ENCODE measurements around the gene FBXO3. TPM values are rescaled to one million over a fixed set of nuclear protein-coding genes. Genes with fewer than 3 reads are reported as not detected.

The FBXO3 gene
- total and polyA plus RNA-seq, 2 experiments from 2014 or later = 12.5 to 28.4 TPM

DNA sequence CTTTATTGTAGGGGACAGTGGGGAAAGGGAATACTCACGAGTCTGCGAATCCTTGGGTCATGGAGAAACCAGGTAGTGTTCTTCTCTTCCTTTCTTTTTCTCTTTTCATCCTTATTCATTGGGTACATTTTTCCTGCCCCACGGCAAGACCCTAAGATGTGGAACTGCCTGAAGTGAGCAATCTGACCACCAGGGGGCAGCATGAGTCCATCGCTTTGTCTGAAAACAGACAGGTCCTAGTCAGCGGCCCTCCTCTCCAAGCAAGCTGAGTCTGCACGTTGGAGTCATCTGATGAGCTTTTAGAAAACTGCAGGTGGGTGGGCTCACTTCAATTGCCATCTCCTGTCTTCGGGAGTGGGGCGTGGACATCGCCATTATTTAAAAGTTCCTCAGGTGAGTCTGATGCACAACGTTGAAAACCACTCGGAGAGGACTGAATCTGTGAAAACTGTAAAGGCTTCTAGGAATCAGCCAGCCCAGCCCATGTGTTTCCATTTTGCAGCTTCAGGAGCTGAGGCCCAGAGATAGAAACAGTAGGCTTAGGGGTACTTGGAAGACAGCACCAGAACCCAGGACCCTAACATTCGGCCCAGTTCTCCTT lies 34.0 kb upstream of the FBXO3 start:
- Histone ChIP-seq H2AFZ (peak overlapping the region; percentile 25), H3F3A (replicated peaks; ENCODE audit: low read depth) (no peaks in the 10 kb centered on the region), H3K27ac (ENCODE audit: low read depth) (no peak overlapping the region), H3K4me2 (no peak overlapping the region), H3K27me3 (ENCODE audit: insufficient read depth) (no peaks in the 10 kb centered on the region), H3K4me3 (no peak overlapping the region), H3K4me1 (ENCODE audit: insufficient read depth) (no peaks in the 10 kb centered on the region), H4K20me1 (replicated peaks; ENCODE audit: insufficient read depth) (no peaks in the 10 kb centered on the region), H3K79me2 (replicated peaks; ENCODE audit: insufficient read depth) (no peaks in the 10 kb centered on the region), H3K36me3 (ENCODE audit: insufficient read depth) (no peaks in the 10 kb centered on the region), H3K9me2 (ENCODE audit: insufficient read depth) (no peaks in the 10 kb centered on the region)
- peak; percentile 94 for DNase-seq (ENCODE audit: low spot score)
- no peaks in the 10 kb centered on the region for H3K36me3 Mint-ChIP-seq (ENCODE audit: low read depth)
- H3K27me3 Mint-ChIP-seq (ENCODE audit: insufficient read depth, low read depth, poor library complexity) = peaks cover 10% of the 10 kb centered on the region
- TF ChIP-seq ZNF331 (CRISPR knock-in tag; IDR thresholded peaks at IDR 0.05; ENCODE audit: low read depth) = no peak
- TF ChIP-seq CREB1 (CRISPR knock-in tag; IDR thresholded peaks at IDR 0.05; ENCODE audit: low read depth) = no peak
- peak; percentile 97 to 98 for TF ChIP-seq CTCF (conservative IDR thresholded peaks at IDR 0.05; ENCODE audit: low read depth in 2 of 2)
- no peaks in the 10 kb centered on the region for H3K9me3 Mint-ChIP-seq
- peak; percentile 100 for ATAC-seq
- H3K4me3 Mint-ChIP-seq = no peak overlapping the region
- peaks cover 4% of the 10 kb centered on the region; the same call in 1 of the 3 replicates for H3K4me1 Mint-ChIP-seq
- no peak overlapping the region for H3K27ac Mint-ChIP-seq

- H3K36me3 ChIP-seq (ENCODE audit: insufficient read depth) = no peaks in the 10 kb centered on the region
- H3K4me2 ChIP-seq = no peak overlapping the region
- Mint-ChIP-seq H3K4me1 (peaks cover 8% of the 10 kb centered on the region; the same call in 2 of the 3 replicates), H3K4me3 (no peak overlapping the region), H3K9me3 (no peaks in the 10 kb centered on the region), H3K27ac (no peak overlapping the region), H3K27me3 (ENCODE audit: insufficient read depth, low read depth, poor library complexity) (peaks cover 7% of the 10 kb centered on the region), H3K36me3 (ENCODE audit: low read depth) (no peaks in the 10 kb centered on the region)
- ATAC-seq = no peak
- peaks cover 25% of the 10 kb centered on the region for H3K27me3 ChIP-seq (ENCODE audit: insufficient read depth)
- no peak overlapping the region for H3K27ac ChIP-seq (ENCODE audit: low read depth)
- no peak for DNase-seq (ENCODE audit: low spot score)
- no peaks in the 10 kb centered on the region for H3K9me2 ChIP-seq (ENCODE audit: insufficient read depth)
- H3K79me2 ChIP-seq (replicated peaks; ENCODE audit: insufficient read depth) = no peaks in the 10 kb centered on the region
- no peaks in the 10 kb centered on the region for H3F3A ChIP-seq (replicated peaks; ENCODE audit: low read depth)
- 0 out of 2 replicates have a peak, but pooled peaks cover 4% of the 10 kb centered on the region for H3K4me1 ChIP-seq (ENCODE audit: insufficient read depth)
- H2AFZ ChIP-seq = no peak overlapping the region
- H3K4me3 ChIP-seq = no peak overlapping the region
- no peaks in the 10 kb centered on the region for H4K20me1 ChIP-seq (replicated peaks; ENCODE audit: insufficient read depth)
- TF ChIP-seq ZNF462 (CRISPR knock-in tag; IDR thresholded peaks at IDR 0.05) (no peak), ZNF114 (CRISPR knock-in tag; IDR thresholded peaks at IDR 0.05) (no peak), CREB1 (CRISPR knock-in tag; IDR thresholded peaks at IDR 0.05; ENCODE audit: low read depth) (no peak), EZH2 (IDR thresholded peaks at IDR 0.05; ENCODE audit: low read depth, unreplicated experiment) (no peak)
- TF ChIP-seq, protein P1, sequence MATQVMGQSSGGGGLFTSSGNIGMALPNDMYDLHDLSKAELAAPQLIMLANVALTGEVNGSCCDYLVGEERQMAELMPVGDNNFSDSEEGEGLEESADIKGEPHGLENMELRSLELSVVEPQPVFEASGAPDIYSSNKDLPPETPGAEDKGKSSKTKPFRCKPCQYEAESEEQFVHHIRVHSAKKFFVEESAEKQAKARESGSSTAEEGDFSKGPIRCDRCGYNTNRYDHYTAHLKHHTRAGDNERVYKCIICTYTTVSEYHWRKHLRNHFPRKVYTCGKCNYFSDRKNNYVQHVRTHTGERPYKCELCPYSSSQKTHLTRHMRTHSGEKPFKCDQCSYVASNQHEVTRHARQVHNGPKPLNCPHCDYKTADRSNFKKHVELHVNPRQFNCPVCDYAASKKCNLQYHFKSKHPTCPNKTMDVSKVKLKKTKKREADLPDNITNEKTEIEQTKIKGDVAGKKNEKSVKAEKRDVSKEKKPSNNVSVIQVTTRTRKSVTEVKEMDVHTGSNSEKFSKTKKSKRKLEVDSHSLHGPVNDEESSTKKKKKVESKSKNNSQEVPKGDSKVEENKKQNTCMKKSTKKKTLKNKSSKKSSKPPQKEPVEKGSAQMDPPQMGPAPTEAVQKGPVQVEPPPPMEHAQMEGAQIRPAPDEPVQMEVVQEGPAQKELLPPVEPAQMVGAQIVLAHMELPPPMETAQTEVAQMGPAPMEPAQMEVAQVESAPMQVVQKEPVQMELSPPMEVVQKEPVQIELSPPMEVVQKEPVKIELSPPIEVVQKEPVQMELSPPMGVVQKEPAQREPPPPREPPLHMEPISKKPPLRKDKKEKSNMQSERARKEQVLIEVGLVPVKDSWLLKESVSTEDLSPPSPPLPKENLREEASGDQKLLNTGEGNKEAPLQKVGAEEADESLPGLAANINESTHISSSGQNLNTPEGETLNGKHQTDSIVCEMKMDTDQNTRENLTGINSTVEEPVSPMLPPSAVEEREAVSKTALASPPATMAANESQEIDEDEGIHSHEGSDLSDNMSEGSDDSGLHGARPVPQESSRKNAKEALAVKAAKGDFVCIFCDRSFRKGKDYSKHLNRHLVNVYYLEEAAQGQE (IDR thresholded peaks at IDR 0.05; ENCODE audit: unreplicated experiment) = no peak
- TF ChIP-seq, protein P2, sequence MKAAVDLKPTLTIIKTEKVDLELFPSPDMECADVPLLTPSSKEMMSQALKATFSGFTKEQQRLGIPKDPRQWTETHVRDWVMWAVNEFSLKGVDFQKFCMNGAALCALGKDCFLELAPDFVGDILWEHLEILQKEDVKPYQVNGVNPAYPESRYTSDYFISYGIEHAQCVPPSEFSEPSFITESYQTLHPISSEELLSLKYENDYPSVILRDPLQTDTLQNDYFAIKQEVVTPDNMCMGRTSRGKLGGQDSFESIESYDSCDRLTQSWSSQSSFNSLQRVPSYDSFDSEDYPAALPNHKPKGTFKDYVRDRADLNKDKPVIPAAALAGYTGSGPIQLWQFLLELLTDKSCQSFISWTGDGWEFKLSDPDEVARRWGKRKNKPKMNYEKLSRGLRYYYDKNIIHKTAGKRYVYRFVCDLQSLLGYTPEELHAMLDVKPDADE (IDR thresholded peaks at IDR 0.05) = no peak
These were observed 30.2 kb upstream of the FBXO3 start for GRCh38 chr11:33804471-33804870.
